Neural cell (in vitro differentiated cells): ENCODE data around the gene AK8.

Source experiments
- CTCF ChIP-seq: fragments of 450-650 bp; IDR thresholded peaks from 2 replicates; pipeline ENCODE4 v1.5.1; 2014; ENCODE audit warnings: antibody characterized with exemption, mild to moderate bottlenecking, moderate library complexity; ENCODE audit not compliant: poor library complexity, severe bottlenecking
- EZH2 ChIP-seq: fragments of 200-600, 300-800 bp; shearing (Covaris generic), sonication (generic); IDR thresholded peaks from 2 replicates; pipeline ENCODE4 v1.6.1; 2014; ENCODE audit warnings: antibody characterized with exemption, low read length, borderline replicate concordance, mild to moderate bottlenecking; ENCODE audit not compliant: insufficient read depth, poor library complexity, severe bottlenecking
- POLR2AphosphoS5 ChIP-seq: IDR thresholded peaks from 2 replicates; pipeline ENCODE4 v1.6.1; 2012
- RAD21 ChIP-seq: fragments of 450-650 bp; conservative IDR thresholded peaks from 2 replicates; pipeline ENCODE4 v1.6.1; 2014; ENCODE audit warnings: antibody characterized with exemption, mild to moderate bottlenecking, moderate library complexity
- REST ChIP-seq: IDR thresholded peaks from 2 replicates; pipeline ENCODE4 v1.6.1; 2012; ENCODE audit warnings: borderline replicate concordance

GRCh38 chr9:132725306-132725705 is 152.8 kb downstream of the AK8 start:
- TF ChIP-seq RAD21 (no peak), EZH2 (no peak), REST (no peak), POLR2AphosphoS5 (no peak), CTCF (no peak)
